SK-N-SH (cell line): Measurements from ENCODE around the gene ZAR1L.

Experiments
- CTCF ChIP-seq: fragments of 200-600 bp; sonication (generic); IDR thresholded peaks from 2 replicates; pipeline ENCODE4 v1.6.1; 2017; ENCODE audit warnings: antibody characterized with exemption, mild to moderate bottlenecking, moderate library complexity
- EZH2phosphoT487 ChIP-seq: fragments of 200-600 bp; sonication (generic); IDR thresholded peaks from 2 replicates; pipeline ENCODE4 v1.6.1; 2017; ENCODE audit warnings: low read depth, mixed run types, mild to moderate bottlenecking, antibody characterized with exemption, moderate library complexity, borderline replicate concordance
- GABPA ChIP-seq: IDR thresholded peaks from 2 replicates; pipeline ENCODE4 v1.4.0; 2012; ENCODE audit warnings: low read depth, mild to moderate bottlenecking
- NFIC ChIP-seq: IDR thresholded peaks from 2 replicates; pipeline ENCODE4 v1.4.0; 2012; ENCODE audit warnings: borderline replicate concordance
- NRF1 ChIP-seq: IDR thresholded peaks from 2 replicates; pipeline ENCODE4 v1.6.1; 2012; ENCODE audit warnings: low read depth, mild to moderate bottlenecking, low read length
- POLR2AphosphoS5 ChIP-seq: IDR thresholded peaks from 2 replicates; pipeline ENCODE4 v1.6.1; 2012; ENCODE audit warnings: low read depth, low read length
- RAD21 ChIP-seq: IDR thresholded peaks from 2 replicates; pipeline ENCODE4 v1.6.1; 2012; ENCODE audit warnings: mild to moderate bottlenecking, low read length
- RCOR1 ChIP-seq: fragments of 150-350 bp; IDR thresholded peaks from 2 replicates; pipeline ENCODE4 v1.6.1; 2017; ENCODE audit warnings: antibody characterized with exemption, low read length
- RFX5 ChIP-seq: IDR thresholded peaks from 2 replicates; pipeline ENCODE4 v1.6.1; 2012; ENCODE audit warnings: mild to moderate bottlenecking, improper control_type of control experiment, low read length
- RXRA ChIP-seq: IDR thresholded peaks from 2 replicates; pipeline ENCODE4 v1.4.0; 2012; ENCODE audit warnings: low read depth, mild to moderate bottlenecking, borderline replicate concordance
- SIN3A ChIP-seq: IDR thresholded peaks from 2 replicates; pipeline ENCODE4 v1.6.1; 2012; ENCODE audit warnings: low read depth, mild to moderate bottlenecking, low read length, moderate library complexity, borderline replicate concordance
- TAF1 ChIP-seq: IDR thresholded peaks from 2 replicates; pipeline ENCODE4 v1.6.1; 2012; ENCODE audit warnings: low read depth, mild to moderate bottlenecking, low read length, moderate library complexity, borderline replicate concordance

DNA sequence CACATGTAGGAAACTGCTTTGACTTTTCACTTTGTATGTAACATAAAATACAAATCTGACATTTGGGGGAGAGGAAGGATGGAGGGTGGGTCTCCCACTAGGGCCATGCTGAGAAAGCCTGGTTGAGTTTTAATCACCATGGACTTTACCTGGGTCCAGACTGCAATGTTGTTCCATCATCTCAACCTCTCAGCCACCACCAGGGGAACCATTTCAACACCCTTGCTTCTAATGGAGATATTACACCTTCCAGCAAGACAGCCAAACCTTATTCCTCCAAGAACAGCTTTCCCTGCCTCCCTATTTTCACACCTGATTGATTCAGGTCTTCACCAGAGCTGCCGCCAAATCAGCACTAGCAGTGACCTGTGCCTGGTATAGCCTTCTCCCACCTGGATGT lies 56.0 kb downstream of the ZAR1L start:
- TF ChIP-seq CTCF = no peak
- TF ChIP-seq RCOR1 = no peak
- TF ChIP-seq GABPA = no peak
- no peak for TF ChIP-seq SIN3A
- no peak for TF ChIP-seq RFX5
- TF ChIP-seq EZH2phosphoT487 = no peak
- no peak for TF ChIP-seq RXRA
- TF ChIP-seq TAF1 = no peak
- no peak for TF ChIP-seq NFIC
- TF ChIP-seq RAD21 = no peak
- TF ChIP-seq POLR2AphosphoS5 = no peak
- TF ChIP-seq NRF1 = no peak
